Liver (tissue), 3 donors: ENCODE results near the gene ASXL1.

ENCODE experiments used
- EGR1 ChIP-seq, 2 donors: IDR thresholded peaks; 2 replicates each; pipeline ENCODE4 v1.6.1; 2016 to 2018; ENCODE audit warnings: antibody characterized with exemption in 2 of 2, low read depth in 2 of 2
- FOXA2 ChIP-seq: IDR thresholded peaks from 2 replicates; pipeline ENCODE4 v1.6.1; 2016; ENCODE audit warnings: antibody characterized with exemption
- HNF4G ChIP-seq: IDR thresholded peaks from 2 replicates; pipeline ENCODE4 v1.6.1; 2016; ENCODE audit warnings: antibody characterized with exemption
- JUND ChIP-seq, 2 donors: IDR thresholded peaks; 2 replicates each; pipeline ENCODE4 v1.6.1; 2016; ENCODE audit warnings: antibody characterized with exemption in 2 of 2
- RAD21 ChIP-seq, 2 donors: IDR thresholded peaks; 2 replicates each; pipeline ENCODE4 v1.6.1; 2016; ENCODE audit warnings: antibody characterized with exemption in 2 of 2, mild to moderate bottlenecking in 2 of 2
- RXRA ChIP-seq, 2 donors: IDR thresholded peaks; 2 replicates each; pipeline ENCODE4 v1.6.1; 2017 to 2018; ENCODE audit warnings: antibody characterized with exemption in 2 of 2, mild to moderate bottlenecking in 1 of 2
- TAF1 ChIP-seq: conservative IDR thresholded peaks from 2 replicates; pipeline ENCODE4 v1.6.1; 2016; ENCODE audit warnings: antibody characterized with exemption, mild to moderate bottlenecking
- YY1 ChIP-seq: IDR thresholded peaks from 2 replicates; pipeline ENCODE4 v1.6.1; 2016; ENCODE audit warnings: antibody characterized with exemption, mild to moderate bottlenecking
- TF ChIP-seq, protein P1 (sequence below): fragments of 150-350 bp; IDR thresholded peaks from 2 replicates; pipeline ENCODE4 v1.5.1; 2017; ENCODE audit warnings: improper control_type of control experiment, low read depth, low read length; ENCODE audit not compliant: missing input control
- TF ChIP-seq, protein P2 (sequence below): IDR thresholded peaks from 2 replicates; pipeline ENCODE4 v1.6.1; 2016; ENCODE audit warnings: antibody characterized with exemption
- TF ChIP-seq, protein P3 (sequence below): IDR thresholded peaks from 2 replicates; pipeline ENCODE4 v1.6.1; 2016; ENCODE audit warnings: antibody characterized with exemption
- TF ChIP-seq, protein P4 (sequence below): IDR thresholded peaks from 2 replicates; pipeline ENCODE4 v1.6.1; 2016; ENCODE audit warnings: antibody characterized with exemption, mild to moderate bottlenecking
- donor health status: healthy.
- donor health status: healthy.

DNA sequence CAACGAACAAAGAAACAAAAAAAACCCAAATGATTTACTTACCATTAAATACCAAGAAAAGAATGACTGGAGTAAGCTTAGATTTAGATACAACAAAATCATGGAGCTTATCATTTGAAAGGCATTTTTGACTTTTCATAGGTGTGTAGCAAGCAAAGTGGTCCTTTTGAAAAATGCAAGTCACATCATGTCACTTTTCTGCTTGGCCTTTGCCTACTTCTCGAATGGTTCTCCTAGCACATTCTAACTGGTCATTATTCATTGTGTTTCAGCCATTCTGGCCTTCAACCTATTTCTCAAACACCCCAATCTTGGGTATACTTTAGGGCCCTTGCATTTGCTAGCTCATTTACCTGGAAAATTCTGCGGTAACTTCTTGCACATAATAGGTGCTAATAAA, 22.6 kb downstream of the ASXL1 start:
- no peak for TF ChIP-seq YY1
- no peak for TF ChIP-seq RXRA (IDR thresholded peaks at IDR 0.05)
- TF ChIP-seq, protein P1, sequence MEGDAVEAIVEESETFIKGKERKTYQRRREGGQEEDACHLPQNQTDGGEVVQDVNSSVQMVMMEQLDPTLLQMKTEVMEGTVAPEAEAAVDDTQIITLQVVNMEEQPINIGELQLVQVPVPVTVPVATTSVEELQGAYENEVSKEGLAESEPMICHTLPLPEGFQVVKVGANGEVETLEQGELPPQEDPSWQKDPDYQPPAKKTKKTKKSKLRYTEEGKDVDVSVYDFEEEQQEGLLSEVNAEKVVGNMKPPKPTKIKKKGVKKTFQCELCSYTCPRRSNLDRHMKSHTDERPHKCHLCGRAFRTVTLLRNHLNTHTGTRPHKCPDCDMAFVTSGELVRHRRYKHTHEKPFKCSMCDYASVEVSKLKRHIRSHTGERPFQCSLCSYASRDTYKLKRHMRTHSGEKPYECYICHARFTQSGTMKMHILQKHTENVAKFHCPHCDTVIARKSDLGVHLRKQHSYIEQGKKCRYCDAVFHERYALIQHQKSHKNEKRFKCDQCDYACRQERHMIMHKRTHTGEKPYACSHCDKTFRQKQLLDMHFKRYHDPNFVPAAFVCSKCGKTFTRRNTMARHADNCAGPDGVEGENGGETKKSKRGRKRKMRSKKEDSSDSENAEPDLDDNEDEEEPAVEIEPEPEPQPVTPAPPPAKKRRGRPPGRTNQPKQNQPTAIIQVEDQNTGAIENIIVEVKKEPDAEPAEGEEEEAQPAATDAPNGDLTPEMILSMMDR, result no peak
- no peak for TF ChIP-seq FOXA2
- TF ChIP-seq, protein P2, sequence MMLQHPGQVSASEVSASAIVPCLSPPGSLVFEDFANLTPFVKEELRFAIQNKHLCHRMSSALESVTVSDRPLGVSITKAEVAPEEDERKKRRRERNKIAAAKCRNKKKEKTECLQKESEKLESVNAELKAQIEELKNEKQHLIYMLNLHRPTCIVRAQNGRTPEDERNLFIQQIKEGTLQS, result no peak
- no peak for TF ChIP-seq RAD21 (IDR thresholded peaks at IDR 0.05)
- no peak for TF ChIP-seq EGR1 (IDR thresholded peaks at IDR 0.05; ENCODE audit: low read depth in 2 of 2)
- TF ChIP-seq JUND (IDR thresholded peaks at IDR 0.05), result no peak
- TF ChIP-seq, protein P3, sequence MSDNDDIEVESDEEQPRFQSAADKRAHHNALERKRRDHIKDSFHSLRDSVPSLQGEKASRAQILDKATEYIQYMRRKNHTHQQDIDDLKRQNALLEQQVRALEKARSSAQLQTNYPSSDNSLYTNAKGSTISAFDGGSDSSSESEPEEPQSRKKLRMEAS, result no peak
- TF ChIP-seq HNF4G, result no peak
- TF ChIP-seq, protein P4, sequence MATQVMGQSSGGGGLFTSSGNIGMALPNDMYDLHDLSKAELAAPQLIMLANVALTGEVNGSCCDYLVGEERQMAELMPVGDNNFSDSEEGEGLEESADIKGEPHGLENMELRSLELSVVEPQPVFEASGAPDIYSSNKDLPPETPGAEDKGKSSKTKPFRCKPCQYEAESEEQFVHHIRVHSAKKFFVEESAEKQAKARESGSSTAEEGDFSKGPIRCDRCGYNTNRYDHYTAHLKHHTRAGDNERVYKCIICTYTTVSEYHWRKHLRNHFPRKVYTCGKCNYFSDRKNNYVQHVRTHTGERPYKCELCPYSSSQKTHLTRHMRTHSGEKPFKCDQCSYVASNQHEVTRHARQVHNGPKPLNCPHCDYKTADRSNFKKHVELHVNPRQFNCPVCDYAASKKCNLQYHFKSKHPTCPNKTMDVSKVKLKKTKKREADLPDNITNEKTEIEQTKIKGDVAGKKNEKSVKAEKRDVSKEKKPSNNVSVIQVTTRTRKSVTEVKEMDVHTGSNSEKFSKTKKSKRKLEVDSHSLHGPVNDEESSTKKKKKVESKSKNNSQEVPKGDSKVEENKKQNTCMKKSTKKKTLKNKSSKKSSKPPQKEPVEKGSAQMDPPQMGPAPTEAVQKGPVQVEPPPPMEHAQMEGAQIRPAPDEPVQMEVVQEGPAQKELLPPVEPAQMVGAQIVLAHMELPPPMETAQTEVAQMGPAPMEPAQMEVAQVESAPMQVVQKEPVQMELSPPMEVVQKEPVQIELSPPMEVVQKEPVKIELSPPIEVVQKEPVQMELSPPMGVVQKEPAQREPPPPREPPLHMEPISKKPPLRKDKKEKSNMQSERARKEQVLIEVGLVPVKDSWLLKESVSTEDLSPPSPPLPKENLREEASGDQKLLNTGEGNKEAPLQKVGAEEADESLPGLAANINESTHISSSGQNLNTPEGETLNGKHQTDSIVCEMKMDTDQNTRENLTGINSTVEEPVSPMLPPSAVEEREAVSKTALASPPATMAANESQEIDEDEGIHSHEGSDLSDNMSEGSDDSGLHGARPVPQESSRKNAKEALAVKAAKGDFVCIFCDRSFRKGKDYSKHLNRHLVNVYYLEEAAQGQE, result no peak
- TF ChIP-seq TAF1, result no peak
